B cell (primary cell): ENCODE results near the gene GLRX5. TPM values are rescaled to one million over a fixed set of nuclear protein-coding genes. Genes with fewer than 3 reads are reported as not detected.

Source experiments
- ATAC-seq: fragments of 200-7000 bp; cut with Tn5 transposase; one replicate; pipeline ENCODE4 v1.10.0; 2021; ENCODE audit warnings: low read depth, mild to moderate bottlenecking, moderate number of reproducible peaks, moderate library complexity
- CTCF ChIA-PET: fragments of 350-600 bp; sonication (Branson Sonifier 250); formaldehyde crosslinking; loops from one replicate; lab custom pipeline; 2021; ENCODE audit warnings: antibody characterized with exemption, inconsistent platforms; lab: Charles Lee
- POLR2A ChIA-PET: fragments of 350-600 bp; sonication (Branson Sonifier 250); formaldehyde crosslinking; loops from one replicate; lab custom pipeline; 2021; ENCODE audit warnings: antibody characterized with exemption; lab: Charles Lee
- DNase-seq: peaks from one replicate; pipeline ENCODE4 v3.0.0; 2013
- H2AFZ ChIP-seq: 2 replicates; pipeline ENCODE4 v1.6.1; 2012; ENCODE audit warnings: mild to moderate bottlenecking, low read depth, low read length; ENCODE audit not compliant: insufficient read depth, poor library complexity, severe bottlenecking
- H3K27ac ChIP-seq, 2 donors: 1 replicate in 1 of 2; 2 replicates in 1 of 2; pipeline ENCODE4 v1.5.1; 2012 to 2013; ENCODE audit warnings: low read length in 2 of 2, mild to moderate bottlenecking in 2 of 2, moderate library complexity in 1 of 2
- H3K27me3 ChIP-seq, 4 experiments: fragments of 200-600 bp in 1 of 4; sonication (generic) in 1 of 4; replicated peaks in 1 of 4; 1 replicate in 2 of 4; 2 replicates in 2 of 4; pipeline versions ENCODE4 v1.6.1 to v1.7.0; 2013 to 2016; ENCODE audit warnings: low read length in 3 of 4, mild to moderate bottlenecking in 2 of 4, mixed read lengths in 1 of 4, moderate library complexity in 1 of 4; ENCODE audit not compliant: insufficient read depth in 4 of 4, control insufficient read depth in 3 of 4; ENCODE audit errors: control extremely low read depth in 1 of 4
- H3K36me3 ChIP-seq, 2 experiments: replicated peaks in 1 of 2; 1 replicate in 1 of 2; 2 replicates in 1 of 2; pipeline versions ENCODE4 v1.6.1 to v1.7.1; 2013; ENCODE audit warnings: low read length in 1 of 2; ENCODE audit not compliant: insufficient read depth in 2 of 2, control insufficient read depth in 1 of 2; ENCODE audit errors: control extremely low read depth in 1 of 2, extremely low read depth in 1 of 2
- H3K4me1 ChIP-seq, 2 donors: fragments of 200-600 bp in 1 of 2; sonication (generic) in 1 of 2; 1 replicate in 1 of 2; 2 replicates in 1 of 2; pipeline versions ENCODE4 v1.5.1 to v1.6.1; 2013 to 2017; ENCODE audit warnings: low read length in 2 of 2; ENCODE audit not compliant: control insufficient read depth in 2 of 2, insufficient read depth in 2 of 2
- H3K4me2 ChIP-seq: replicated peaks from 2 replicates; pipeline ENCODE3; 2012; ENCODE audit warnings: mild to moderate bottlenecking, low read depth, low read length; ENCODE audit not compliant: poor library complexity, severe bottlenecking
- H3K4me3 ChIP-seq, 5 experiments: fragments of 200-600 bp in 1 of 5; sonication (generic) in 1 of 5; 1 replicate in 3 of 5; 2 replicates in 2 of 5; pipeline versions ENCODE4 v1.5.1 to v1.7.0; 2011 to 2016; ENCODE audit warnings: low read length in 4 of 5, mild to moderate bottlenecking in 4 of 5, low read depth in 2 of 5, control low read depth in 1 of 5, moderate library complexity in 1 of 5; ENCODE audit not compliant: insufficient read depth in 1 of 5; ENCODE audit errors: control extremely low read depth in 1 of 5, extremely low read depth in 1 of 5
- H3K79me2 ChIP-seq: fragments of 200-600 bp; sonication (generic); one replicate; pipeline ENCODE4 v1.6.0; 2016; ENCODE audit warnings: low read length; ENCODE audit not compliant: control insufficient read depth, insufficient read depth
- H3K9ac ChIP-seq: fragments of 200-600 bp; sonication (generic); 2 replicates; pipeline ENCODE4 v1.6.1; 2017; ENCODE audit warnings: mild to moderate bottlenecking, low read length, moderate library complexity
- H3K9me3 ChIP-seq, 3 donors: one replicate each; pipeline versions ENCODE4 v1.6.1 to v1.7.1; 2013; ENCODE audit warnings: low read length in 2 of 3; ENCODE audit not compliant: control insufficient read depth in 2 of 3, insufficient read depth in 1 of 3; ENCODE audit errors: control extremely low read depth in 1 of 3
- H4K20me1 ChIP-seq: 2 replicates; pipeline ENCODE4 v1.6.0; 2012; ENCODE audit warnings: mild to moderate bottlenecking, low read length; ENCODE audit not compliant: insufficient read depth, control insufficient read depth, poor library complexity, severe bottlenecking
- H3K27ac Mint-ChIP-seq: one replicate; pipeline ENCODE4 v1.8.0; 2021; ENCODE audit warnings: mixed read lengths
- H3K27me3 Mint-ChIP-seq: one replicate; pipeline ENCODE4 v1.8.0; 2021; ENCODE audit warnings: mixed read lengths
- H3K4me1 Mint-ChIP-seq: one replicate; pipeline ENCODE4 v1.8.0; 2021; ENCODE audit warnings: mixed read lengths
- H3K4me3 Mint-ChIP-seq: one replicate; pipeline ENCODE4 v1.8.0; 2021; ENCODE audit warnings: mixed read lengths
- H3K9me3 Mint-ChIP-seq: one replicate; pipeline ENCODE4 v1.8.0; 2022; ENCODE audit warnings: mixed read lengths; ENCODE audit not compliant: insufficient read depth
- EZH2 ChIP-seq: IDR thresholded peaks from 2 replicates; pipeline ENCODE4 v1.6.1; 2012; ENCODE audit warnings: borderline replicate concordance, low read depth, mild to moderate bottlenecking, moderate library complexity, low read length; ENCODE audit not compliant: insufficient read depth, poor library complexity, severe bottlenecking
- WGBS: methylation state at CpG from one replicate; pipeline ENCODE4 v1.1.5; 2013; ENCODE audit warnings: missing lambda C conversion rate; ENCODE audit not compliant: insufficient coverage; 5-methylcytosine and 5-hydroxymethylcytosine counted together
- intact Hi-C: fragments of 100-400 bp; cut with micrococcal nuclease; formaldehyde crosslinking; loops from one replicate; pipeline ENCODE4 v1.10.0; 2022
- polyA plus RNA-seq: library from polyadenylated mRNA; depleted of rRNA; stranded (reverse); fragments of >200 nt; gene quantifications from 2 replicates; pipeline ENCODE4 v1.2.3, GENCODE V29; 2012
- total RNA-seq, 2 donors: library from RNA; stranded (reverse); fragments of 120-200 nt in 1 of 2; gene quantifications; 1 replicate in 1 of 2; 2 replicates in 1 of 2; pipeline versions ENCODE4 v1.2.3 to v1.2.4, GENCODE V29; 2013 to 2022
- TF ChIP-seq, protein P1 (sequence below): fragments of 200-600 bp; IDR thresholded peaks from one replicate; pipeline ENCODE4 v1.8.0; 2022; ENCODE audit warnings: antibody characterized with exemption, mild to moderate bottlenecking

GLRX5 gene
- total and polyA plus RNA-seq, 2 donors (not counting 1 experiment from before 2014, with no cell fraction given), result 7.8 to 18.4 TPM

DNA sequence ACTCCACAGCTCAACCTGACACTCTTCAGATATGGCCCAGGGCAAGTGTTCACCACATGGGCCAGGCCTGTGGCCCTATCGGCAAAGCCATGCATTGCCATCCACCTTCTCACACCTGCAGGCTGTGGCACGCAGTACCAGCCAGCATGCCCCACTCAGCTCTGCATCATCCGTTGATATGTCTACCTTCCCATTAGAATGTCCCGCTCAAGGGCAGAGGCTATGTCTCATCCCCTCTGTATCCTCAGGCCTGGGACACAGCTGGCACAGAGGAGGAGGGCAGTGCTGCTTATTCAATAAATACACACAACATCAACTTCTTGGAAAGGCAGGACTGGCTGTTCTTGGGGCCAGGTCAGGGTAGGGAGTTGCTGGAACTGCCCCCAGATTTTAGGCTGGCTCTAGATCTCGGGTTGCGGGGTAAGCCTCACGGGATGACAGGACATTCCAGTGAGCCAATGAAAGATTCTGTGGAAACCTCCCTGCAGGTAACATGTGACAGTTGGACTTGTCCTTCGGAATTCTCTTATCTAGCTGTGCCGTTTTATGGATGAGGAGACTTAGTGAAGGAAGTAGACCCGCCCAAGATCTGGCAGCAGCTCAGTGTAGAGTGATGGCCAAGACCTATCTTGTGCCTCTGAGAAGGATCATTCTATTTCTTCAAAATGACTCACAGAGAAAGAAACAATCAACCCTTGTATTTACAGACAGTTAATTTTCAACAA, 44.0 kb upstream of the GLRX5 start:
- Histone ChIP-seq H3K79me2 (peaks cover 88% of the 10 kb centered on the region), H3K4me1 (peaks cover 69 to 79% of the 10 kb centered on the region in 2 donors), H3K36me3 (peaks cover 0 to 13% of the 10 kb centered on the region in 2 experiments), H3K27me3 (no peaks in the 10 kb centered on the region), H2AFZ (no peak overlapping the region), H3K9me3 (peaks cover 0 to 2% (median 0%) of the 10 kb centered on the region in 3 donors), H3K4me3 (no peak overlapping the region), H3K9ac (no peak overlapping the region), H4K20me1 (peaks cover 6% of the 10 kb centered on the region), H3K27ac (no peak overlapping the region), H3K4me2 (no peak overlapping the region)
- no peaks in the 10 kb centered on the region for H3K9me3 Mint-ChIP-seq
- ATAC-seq (no peak), DNase-seq (no peak)
- H3K4me1 Mint-ChIP-seq, result peaks cover 82% of the 10 kb centered on the region
- WGBS, result 98% methylated on average over 6 of the region's 10 CpGs
- intact Hi-C loops, result no loop called here
- no peak for TF ChIP-seq EZH2
- TF ChIP-seq, protein P1, sequence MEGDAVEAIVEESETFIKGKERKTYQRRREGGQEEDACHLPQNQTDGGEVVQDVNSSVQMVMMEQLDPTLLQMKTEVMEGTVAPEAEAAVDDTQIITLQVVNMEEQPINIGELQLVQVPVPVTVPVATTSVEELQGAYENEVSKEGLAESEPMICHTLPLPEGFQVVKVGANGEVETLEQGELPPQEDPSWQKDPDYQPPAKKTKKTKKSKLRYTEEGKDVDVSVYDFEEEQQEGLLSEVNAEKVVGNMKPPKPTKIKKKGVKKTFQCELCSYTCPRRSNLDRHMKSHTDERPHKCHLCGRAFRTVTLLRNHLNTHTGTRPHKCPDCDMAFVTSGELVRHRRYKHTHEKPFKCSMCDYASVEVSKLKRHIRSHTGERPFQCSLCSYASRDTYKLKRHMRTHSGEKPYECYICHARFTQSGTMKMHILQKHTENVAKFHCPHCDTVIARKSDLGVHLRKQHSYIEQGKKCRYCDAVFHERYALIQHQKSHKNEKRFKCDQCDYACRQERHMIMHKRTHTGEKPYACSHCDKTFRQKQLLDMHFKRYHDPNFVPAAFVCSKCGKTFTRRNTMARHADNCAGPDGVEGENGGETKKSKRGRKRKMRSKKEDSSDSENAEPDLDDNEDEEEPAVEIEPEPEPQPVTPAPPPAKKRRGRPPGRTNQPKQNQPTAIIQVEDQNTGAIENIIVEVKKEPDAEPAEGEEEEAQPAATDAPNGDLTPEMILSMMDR, result no peak
- ChIA-PET POLR2A (no interaction called here), CTCF (interaction anchor here (1.1 kb wide), 2 partner anchors 25 to 47 kb away, joined by 3 to 4 read pairs; no protein-coding TSS in a partner anchor)
- no peaks in the 10 kb centered on the region for H3K27me3 Mint-ChIP-seq
- H3K27ac Mint-ChIP-seq, result peak overlapping the region; percentile 46
- no peak overlapping the region for H3K4me3 Mint-ChIP-seq

DNA sequence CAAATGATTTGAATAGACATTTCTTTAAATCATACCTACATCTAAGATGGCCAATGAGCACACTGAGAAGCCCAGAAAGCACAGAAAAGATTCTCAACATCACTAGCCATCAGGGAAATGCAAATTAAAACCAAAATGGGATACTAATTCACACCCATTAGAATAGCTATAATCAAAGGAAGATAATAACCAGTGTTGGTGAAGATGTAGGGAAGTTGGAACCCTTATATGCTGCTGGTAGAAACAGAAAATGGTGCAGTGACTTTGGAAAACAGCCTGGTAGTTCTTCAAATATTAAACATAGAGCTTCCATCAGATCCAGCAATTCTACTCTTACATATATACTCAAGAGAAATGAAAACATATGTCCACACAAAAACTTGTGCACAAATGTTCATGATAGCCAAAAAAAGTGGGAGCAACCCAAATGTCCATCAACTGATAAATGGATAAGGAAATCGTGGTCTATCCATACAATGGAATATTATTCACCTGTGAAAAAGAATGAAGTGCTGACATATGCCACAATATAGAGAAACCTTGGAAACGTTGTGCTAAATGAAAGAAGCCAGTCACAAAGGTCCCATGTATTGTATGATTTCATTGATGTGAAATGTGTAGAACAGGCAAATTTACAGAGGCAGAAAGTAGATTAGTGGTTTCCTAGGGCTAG, 42.8 kb upstream of the GLRX5 start:
- Histone ChIP-seq H3K27me3 (no peaks in the 10 kb centered on the region), H3K9me3 (peaks cover 0 to 2% (median 0%) of the 10 kb centered on the region in 3 donors), H3K4me2 (no peak overlapping the region), H3K27ac (peak overlapping the region in 1 of 2 donors; percentile 39), H3K79me2 (peaks cover 88% of the 10 kb centered on the region), H3K4me1 (peaks cover 69 to 79% of the 10 kb centered on the region in 2 donors), H2AFZ (no peak overlapping the region), H3K9ac (no peak overlapping the region), H4K20me1 (no peaks in the 10 kb centered on the region), H3K36me3 (peaks cover 0 to 13% of the 10 kb centered on the region in 2 experiments), H3K4me3 (no peak overlapping the region)
- no peaks in the 10 kb centered on the region for H3K9me3 Mint-ChIP-seq
- ChIA-PET POLR2A (no interaction called here), CTCF (interaction anchor here (0.9 to 1.3 kb wide), 3 partner anchors 21 to 34 kb away, joined by 3 to 5 read pairs (median 3); no protein-coding TSS in a partner anchor)
- H3K4me1 Mint-ChIP-seq, result peaks cover 82% of the 10 kb centered on the region
- H3K27me3 Mint-ChIP-seq, result no peaks in the 10 kb centered on the region
- TF ChIP-seq, protein P1, result no peak
- TF ChIP-seq EZH2, result no peak
- intact Hi-C loops, result no loop called here
- no peak overlapping the region for H3K4me3 Mint-ChIP-seq
- ATAC-seq (no peak), DNase-seq (no peak)
- 91% methylated on average over 1 of the region's 2 CpGs for WGBS
- H3K27ac Mint-ChIP-seq, result peak overlapping the region; percentile 16
